ENCODE data around the gene KDM4D. TPM values are rescaled to one million over a fixed set of nuclear protein-coding genes. Genes with fewer than 3 reads are reported as not detected.
"Not testable (repeated sequence)": the region's sequence is repeated elsewhere in the genome, so short reads cannot be mapped to it uniquely, and the experiment has no call there.

Gene KDM4D
- total RNA-seq, 1 experiment from 2014 or later, result 2.7 TPM

GRCh38 chr11:95011376-95011775 lies 37.9 kb downstream of the KDM4D start:
- DNase-seq (no peak), ATAC-seq (no peak)
- no peaks in the 10 kb centered on the region for H3K9me3 ChIP-seq (ENCODE audit: low read length)
- intact Hi-C loops (cut with micrococcal nuclease), result no loop called here
- BruUV-seq (replicated peaks), result no TSS peak
- no peak overlapping the region for H3K4me2 ChIP-seq (ENCODE audit: low read length)
- no peak overlapping the region for H3K27ac ChIP-seq (ENCODE audit: low read length)
- no peaks in the 10 kb centered on the region for H4K20me1 ChIP-seq (ENCODE audit: low read length)
- H3K4me1 ChIP-seq (ENCODE audit: insufficient read depth, low read length), result no peaks in the 10 kb centered on the region
- H3K9ac ChIP-seq (ENCODE audit: low read length), result no peak overlapping the region
- TF ChIP-seq EZH2 (IDR thresholded peaks at IDR 0.05; ENCODE audit: low read length, unreplicated experiment) (no peak), CTCF (conservative IDR thresholded peaks at IDR 0.05; ENCODE audit: low read depth, low read length) (no peak), EZH2phosphoT487 (IDR thresholded peaks at IDR 0.05; ENCODE audit: borderline replicate concordance, low read length) (no peak)
- no peaks in the 10 kb centered on the region for H3K79me2 ChIP-seq (ENCODE audit: low read length)
- peaks cover 12% of the 10 kb centered on the region; the same call in 1 of the 2 replicates for H3K27me3 ChIP-seq (ENCODE audit: low read length)
- ChIA-PET POLR2A (ENCODE audit: unreplicated experiment) (no interaction called here), CTCF (no interaction called here)
- no peak overlapping the region for H2AFZ ChIP-seq (ENCODE audit: low read length)
- H3K9me2 ChIP-seq (replicated peaks; ENCODE audit: low read length), result no peaks in the 10 kb centered on the region
- H3F3A ChIP-seq (ENCODE audit: low read length, unreplicated experiment), result no peaks in the 10 kb centered on the region
- H3K36me3 ChIP-seq (ENCODE audit: low read depth, low read length), result no peaks in the 10 kb centered on the region
- no peak overlapping the region for H3K4me3 ChIP-seq (ENCODE audit: low read length)

- H3K9me2 ChIP-seq (replicated peaks; ENCODE audit: low read length), result no peaks in the 10 kb centered on the region
- no peaks in the 10 kb centered on the region for H4K20me1 ChIP-seq (ENCODE audit: low read length)
- H3K9me3 ChIP-seq (ENCODE audit: low read length), result no peaks in the 10 kb centered on the region
- no peak overlapping the region for H2AFZ ChIP-seq (ENCODE audit: low read length)
- H3K4me1 ChIP-seq (ENCODE audit: insufficient read depth, low read length), result no peaks in the 10 kb centered on the region
- no peaks in the 10 kb centered on the region for H3F3A ChIP-seq (ENCODE audit: low read length, unreplicated experiment)
- peaks cover 8% of the 10 kb centered on the region; the same call in 1 of the 2 replicates for H3K27me3 ChIP-seq (ENCODE audit: low read length)
- H3K36me3 ChIP-seq (ENCODE audit: low read depth, low read length), result no peaks in the 10 kb centered on the region
- no peak overlapping the region for H3K9ac ChIP-seq (ENCODE audit: low read length)
- no peak overlapping the region for H3K4me3 ChIP-seq (ENCODE audit: low read length)
- no TSS peak for BruUV-seq (replicated peaks)
- no peak overlapping the region for H3K4me2 ChIP-seq (ENCODE audit: low read length)
- intact Hi-C loops (cut with micrococcal nuclease), result no loop called here
- no peak for DNase-seq
- CTCF ChIA-PET, result no interaction called here
- POLR2A ChIA-PET (ENCODE audit: unreplicated experiment), result no interaction called here
- ATAC-seq, result no peak
- H3K79me2 ChIP-seq (ENCODE audit: low read length), result no peaks in the 10 kb centered on the region
- H3K27ac ChIP-seq (ENCODE audit: low read length), result no peak overlapping the region
- TF ChIP-seq EZH2 (IDR thresholded peaks at IDR 0.05; ENCODE audit: low read length, unreplicated experiment) (no peak), EZH2phosphoT487 (IDR thresholded peaks at IDR 0.05; ENCODE audit: borderline replicate concordance, low read length) (no peak), CTCF (conservative IDR thresholded peaks at IDR 0.05; ENCODE audit: low read depth, low read length) (no peak)
These were observed 40.8 kb downstream of the KDM4D start for GRCh38 chr11:95014184-95014821.

- no peak overlapping the region for H3K4me2 ChIP-seq (ENCODE audit: low read length)
These were observed 42.6 kb downstream of the KDM4D start for GRCh38 chr11:95016139-95016538.

GRCh38 chr11:95021468-95021867 lies 48.0 kb downstream of the KDM4D start:
- DNase-seq; H3K4me3 ChIP-seq (ENCODE audit: low read length); H3K9me2 ChIP-seq (replicated peaks; ENCODE audit: low read length); intact Hi-C loops (cut with micrococcal nuclease); H4K20me1 ChIP-seq (ENCODE audit: low read length); H3F3A ChIP-seq (ENCODE audit: low read length, unreplicated experiment); H3K4me2 ChIP-seq (ENCODE audit: low read length); ATAC-seq; BruUV-seq (replicated peaks); H2AFZ ChIP-seq (ENCODE audit: low read length); H3K9ac ChIP-seq (ENCODE audit: low read length); H3K4me1 ChIP-seq (ENCODE audit: insufficient read depth, low read length); POLR2A ChIA-PET (ENCODE audit: unreplicated experiment); H3K36me3 ChIP-seq (ENCODE audit: low read depth, low read length); H3K79me2 ChIP-seq (ENCODE audit: low read length); H3K9me3 ChIP-seq (ENCODE audit: low read length); H3K27ac ChIP-seq (ENCODE audit: low read length); CTCF ChIA-PET: not testable (repeated sequence)
- peaks cover 11% of the 10 kb centered on the region; the same call in 1 of the 2 replicates for H3K27me3 ChIP-seq (ENCODE audit: low read length)

More at GRCh38 chr11:95016139-95016538, 42.6 kb downstream of the KDM4D start:
- Histone ChIP-seq H3K27me3 (ENCODE audit: low read length) (no peaks in the 10 kb centered on the region), H3K9me2 (replicated peaks; ENCODE audit: low read length) (no peaks in the 10 kb centered on the region), H3K27ac (ENCODE audit: low read length) (no peak overlapping the region), H3K4me3 (ENCODE audit: low read length) (no peak overlapping the region), H4K20me1 (ENCODE audit: low read length) (no peaks in the 10 kb centered on the region), H3K36me3 (ENCODE audit: low read depth, low read length) (no peaks in the 10 kb centered on the region), H3K9ac (ENCODE audit: low read length) (no peak overlapping the region), H3F3A (ENCODE audit: low read length, unreplicated experiment) (no peaks in the 10 kb centered on the region), H3K9me3 (ENCODE audit: low read length) (no peaks in the 10 kb centered on the region), H3K79me2 (ENCODE audit: low read length) (no peaks in the 10 kb centered on the region), H2AFZ (ENCODE audit: low read length) (no peak overlapping the region), H3K4me1 (ENCODE audit: insufficient read depth, low read length) (no peaks in the 10 kb centered on the region)
- ChIA-PET CTCF (no interaction called here), POLR2A (ENCODE audit: unreplicated experiment) (no interaction called here)
- TF ChIP-seq CTCF (conservative IDR thresholded peaks at IDR 0.05; ENCODE audit: low read depth, low read length) (no peak), EZH2 (IDR thresholded peaks at IDR 0.05; ENCODE audit: low read length, unreplicated experiment) (no peak), EZH2phosphoT487 (IDR thresholded peaks at IDR 0.05; ENCODE audit: borderline replicate concordance, low read length) (no peak)
- DNase-seq, result peak; percentile 58
- BruUV-seq (replicated peaks), result no TSS peak
- peak; percentile 97 for ATAC-seq
- intact Hi-C loops (cut with micrococcal nuclease), result no loop called here

Data from PC-3 (cell line).